Esophagus (tissue), 2 donors: ENCODE measurements around the gene YES1. TPM values are rescaled to one million over a fixed set of nuclear protein-coding genes. Genes with fewer than 3 reads are reported as not detected.
"Not testable (repeated sequence)": the region's sequence is repeated elsewhere in the genome, so short reads cannot be mapped to it uniquely, and the experiment has no call there.

Experiments
- H3K27ac ChIP-seq, 2 donors: one replicate each; pipeline ENCODE4 v1.5.1; 2013; ENCODE audit warnings: low read depth in 2 of 2, mild to moderate bottlenecking in 2 of 2, inconsistent platforms in 1 of 2, low read length in 1 of 2, moderate library complexity in 1 of 2
- H3K27me3 ChIP-seq, 2 donors: one replicate each; pipeline ENCODE4 v1.6.1; 2013; ENCODE audit warnings: low read length in 2 of 2, control low read depth in 1 of 2, mild to moderate bottlenecking in 1 of 2; ENCODE audit not compliant: insufficient read depth in 2 of 2, control insufficient read depth in 1 of 2
- H3K36me3 ChIP-seq, 2 donors: one replicate each; pipeline ENCODE4 v1.6.1; 2013; ENCODE audit warnings: low read length in 1 of 2; ENCODE audit not compliant: control insufficient read depth in 2 of 2, insufficient read depth in 2 of 2
- H3K4me1 ChIP-seq, 2 donors: one replicate each; pipeline ENCODE4 v1.6.1; 2013; ENCODE audit warnings: low read length in 1 of 2; ENCODE audit not compliant: control insufficient read depth in 2 of 2, insufficient read depth in 2 of 2
- H3K4me3 ChIP-seq, 2 donors: one replicate each; pipeline ENCODE4 v1.5.1; 2013; ENCODE audit warnings: low read length in 2 of 2, mild to moderate bottlenecking in 2 of 2, low read depth in 1 of 2, moderate library complexity in 1 of 2
- H3K9me3 ChIP-seq, 2 donors: one replicate each; pipeline ENCODE4 v1.6.1; 2013; ENCODE audit warnings: mild to moderate bottlenecking in 2 of 2, low read depth in 1 of 2, low read length in 1 of 2, moderate library complexity in 1 of 2; ENCODE audit not compliant: control insufficient read depth in 2 of 2, insufficient read depth in 1 of 2
- WGBS, 2 donors: extraction: QIAGEN DNeasy Blood & Tissue Kit; methylation state at CpG; one replicate each; pipeline ENCODE4 v1.1.7; 2013; 5-methylcytosine and 5-hydroxymethylcytosine counted together
- polyA plus RNA-seq, 2 donors: library from polyadenylated mRNA; stranded (reverse); fragments of 200-250 nt; gene quantifications; one replicate each; pipeline ENCODE4 v1.2.3, GENCODE V29; 2013
- donor health status: healthy with polysubstance abuse.
- donor health status: Bipolar disorder and iron deficiency.

Gene YES1
- polyA plus RNA-seq, 2 donors = 15.4 to 18.4 TPM

- WGBS, 2 donors = 89 to 98% methylated on average over 1 of the region's 1 CpG
- Histone ChIP-seq H3K27ac (no peak overlapping the region), H3K4me1 (no peaks in the 10 kb centered on the region), H3K36me3 (no peaks in the 10 kb centered on the region), H3K4me3 (no peak overlapping the region), H3K27me3 (no peaks in the 10 kb centered on the region), H3K9me3 (no peaks in the 10 kb centered on the region)
Observed at GRCh38 chr18:750456-750855, 61.6 kb downstream of the YES1 start.

GRCh38 chr18:744832-745597 is 67.0 kb downstream of the YES1 start:
- Histone ChIP-seq H3K27ac (no peak overlapping the region), H3K36me3 (peaks cover 3 to 4% of the 10 kb centered on the region in 2 donors), H3K4me1 (no peaks in the 10 kb centered on the region), H3K27me3 (no peaks in the 10 kb centered on the region), H3K9me3 (no peaks in the 10 kb centered on the region), H3K4me3 (no peak overlapping the region)
- WGBS, 2 donors = 72 to 94% methylated on average over 2 of the region's 2 CpGs

DNA sequence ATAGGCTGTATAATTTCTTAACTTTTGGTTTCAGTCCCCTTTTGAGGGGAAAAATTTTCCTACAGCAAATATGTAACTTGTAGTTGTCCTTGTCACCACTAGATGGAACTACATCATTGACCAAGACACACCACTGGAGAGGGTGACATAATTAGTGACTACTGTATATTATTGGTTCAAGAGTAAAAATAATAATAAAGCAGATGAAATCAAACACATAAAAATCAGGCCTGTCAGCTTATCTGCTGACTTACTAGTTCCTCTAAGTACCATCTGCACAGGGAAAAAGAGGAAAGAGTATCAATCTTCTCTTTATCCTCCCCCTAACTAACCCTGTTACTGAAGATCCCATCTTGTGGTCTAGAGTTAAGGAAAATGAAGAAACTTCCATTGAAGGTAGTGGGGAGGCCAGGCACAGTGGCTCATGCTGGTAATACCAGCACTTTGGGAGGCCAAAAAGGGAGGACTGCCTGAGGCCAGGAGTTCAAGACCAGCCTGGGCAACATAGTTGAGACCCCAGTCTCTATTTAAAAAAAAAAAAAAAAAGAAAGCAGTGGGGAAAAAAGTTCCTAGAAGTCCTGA is 70.0 kb downstream of the YES1 start:
- Histone ChIP-seq H3K4me1 (no peaks in the 10 kb centered on the region), H3K27ac (no peak overlapping the region), H3K9me3 (no peaks in the 10 kb centered on the region), H3K27me3 (no peaks in the 10 kb centered on the region), H3K4me3 (no peak overlapping the region), H3K36me3 (peaks cover 3 to 4% of the 10 kb centered on the region in 2 donors)

GRCh38 chr18:732371-732770 is 79.7 kb downstream of the YES1 start:
- Histone ChIP-seq H3K27ac (no peak overlapping the region), H3K36me3 (peaks cover 6 to 13% of the 10 kb centered on the region in 2 donors), H3K4me1 (no peaks in the 10 kb centered on the region), H3K27me3 (no peaks in the 10 kb centered on the region), H3K4me3 (no peak overlapping the region), H3K9me3 (no peaks in the 10 kb centered on the region)
- 92 to 95% methylated on average over 3 of the region's 3 CpGs for WGBS, 2 donors

DNA sequence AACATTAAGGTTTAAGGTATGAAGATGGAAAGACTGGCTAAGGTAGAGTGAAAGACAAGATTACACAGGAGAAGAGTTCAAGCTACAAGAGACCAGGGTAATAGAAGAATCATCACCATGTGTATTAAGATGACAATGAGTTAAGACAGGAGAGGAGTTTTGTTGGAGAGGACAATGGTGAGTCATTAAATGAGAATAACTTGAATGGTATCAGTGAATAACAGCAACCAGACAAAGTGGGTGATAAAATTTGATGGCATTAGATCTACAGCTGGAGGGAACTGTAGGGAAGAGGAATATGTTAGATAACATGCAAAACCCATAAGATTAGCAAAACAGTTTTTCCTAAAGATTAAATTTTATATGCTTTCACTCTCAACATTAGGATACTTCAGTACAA is 80.9 kb downstream of the YES1 start:
- H3K4me3 ChIP-seq = no peak overlapping the region
- no peaks in the 10 kb centered on the region for H3K9me3 ChIP-seq
- no peaks in the 10 kb centered on the region for H3K4me1 ChIP-seq
- H3K36me3 ChIP-seq = peaks cover 6 to 12% of the 10 kb centered on the region in 2 donors
- no peak overlapping the region for H3K27ac ChIP-seq
- no peaks in the 10 kb centered on the region for H3K27me3 ChIP-seq

GRCh38 chr18:730692-731091 is 81.3 kb downstream of the YES1 start:
- H3K9me3 ChIP-seq = no peaks in the 10 kb centered on the region
- H3K27ac ChIP-seq = no peak overlapping the region
- H3K27me3 ChIP-seq = no peaks in the 10 kb centered on the region
- H3K36me3 ChIP-seq = peaks cover 4 to 8% of the 10 kb centered on the region in 2 donors
- H3K4me3 ChIP-seq = no peak overlapping the region
- H3K4me1 ChIP-seq = no peaks in the 10 kb centered on the region

- H3K4me3 ChIP-seq, H3K36me3 ChIP-seq, H3K27me3 ChIP-seq, H3K4me1 ChIP-seq, H3K9me3 ChIP-seq, H3K27ac ChIP-seq: not testable (repeated sequence)
- WGBS, 2 donors = 92 to 95% methylated on average over 5 of the region's 5 CpGs
Observed at GRCh38 chr18:730120-730519, 81.9 kb downstream of the YES1 start.

- no peaks in the 10 kb centered on the region for H3K9me3 ChIP-seq
- 93 to 94% methylated on average over 9 of the region's 9 CpGs for WGBS, 2 donors
- peaks cover 0 to 4% of the 10 kb centered on the region in 2 donors for H3K36me3 ChIP-seq
- H3K4me1 ChIP-seq = no peaks in the 10 kb centered on the region
- H3K4me3 ChIP-seq = no peak overlapping the region
- H3K27me3 ChIP-seq = no peaks in the 10 kb centered on the region
- no peak overlapping the region for H3K27ac ChIP-seq
Observed at GRCh38 chr18:725646-726045, 86.4 kb downstream of the YES1 start.

GRCh38 chr18:723541-724080 is 88.4 kb downstream of the YES1 start:
- no peaks in the 10 kb centered on the region for H3K4me1 ChIP-seq
- H3K4me3 ChIP-seq = no peak overlapping the region
- WGBS, 2 donors = 95 to 98% methylated on average over 1 of the region's 1 CpG
- no peak overlapping the region for H3K27ac ChIP-seq
- peaks cover 0 to 4% of the 10 kb centered on the region in 2 donors for H3K36me3 ChIP-seq
- no peaks in the 10 kb centered on the region for H3K27me3 ChIP-seq
- no peaks in the 10 kb centered on the region for H3K9me3 ChIP-seq

DNA sequence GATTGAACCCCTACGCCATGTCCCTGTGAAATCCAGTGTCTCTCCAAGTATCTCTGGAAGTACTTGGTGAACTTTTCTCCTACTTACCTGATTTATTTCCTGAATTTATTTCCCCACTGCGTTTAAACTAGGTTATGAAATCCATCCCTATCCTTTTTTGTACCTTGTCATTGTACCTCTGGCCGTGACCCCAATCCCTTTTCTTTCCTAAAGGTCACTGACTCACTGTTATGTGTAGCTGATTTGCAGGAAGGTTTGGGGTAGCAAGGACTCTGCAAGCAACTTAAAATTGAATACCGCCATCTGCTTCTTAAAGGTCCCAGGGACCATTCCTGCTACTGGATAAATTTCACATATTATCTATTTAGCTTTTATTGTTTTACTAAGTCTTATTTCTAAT is 95.0 kb downstream of the YES1 start:
- Histone ChIP-seq H3K4me3 (no peak overlapping the region), H3K27me3 (no peaks in the 10 kb centered on the region), H3K9me3 (no peaks in the 10 kb centered on the region), H3K36me3 (no peaks in the 10 kb centered on the region), H3K4me1 (no peaks in the 10 kb centered on the region), H3K27ac (no peak overlapping the region)
- 91% methylated on average over 4 of the region's 4 CpGs for WGBS, 2 donors
